OCI-LY7 (cell line): ENCODE measurements around the gene NAA38.

Source experiments
- EZH2phosphoT487 ChIP-seq: fragments of 200-600 bp; sonication (generic); IDR thresholded peaks from 2 replicates; pipeline ENCODE4 v1.6.1; 2018; ENCODE audit warnings: low read depth, borderline replicate concordance, mild to moderate bottlenecking, mixed run types, antibody characterized with exemption, low read length, moderate library complexity, mixed read lengths
- TF ChIP-seq, protein P1 (sequence below): fragments of 200-600 bp; sonication (generic); conservative IDR thresholded peaks from 2 replicates; pipeline ENCODE4 v1.5.1; 2014; ENCODE audit warnings: mild to moderate bottlenecking, antibody characterized with exemption, low read length, moderate library complexity, mixed read lengths

DNA sequence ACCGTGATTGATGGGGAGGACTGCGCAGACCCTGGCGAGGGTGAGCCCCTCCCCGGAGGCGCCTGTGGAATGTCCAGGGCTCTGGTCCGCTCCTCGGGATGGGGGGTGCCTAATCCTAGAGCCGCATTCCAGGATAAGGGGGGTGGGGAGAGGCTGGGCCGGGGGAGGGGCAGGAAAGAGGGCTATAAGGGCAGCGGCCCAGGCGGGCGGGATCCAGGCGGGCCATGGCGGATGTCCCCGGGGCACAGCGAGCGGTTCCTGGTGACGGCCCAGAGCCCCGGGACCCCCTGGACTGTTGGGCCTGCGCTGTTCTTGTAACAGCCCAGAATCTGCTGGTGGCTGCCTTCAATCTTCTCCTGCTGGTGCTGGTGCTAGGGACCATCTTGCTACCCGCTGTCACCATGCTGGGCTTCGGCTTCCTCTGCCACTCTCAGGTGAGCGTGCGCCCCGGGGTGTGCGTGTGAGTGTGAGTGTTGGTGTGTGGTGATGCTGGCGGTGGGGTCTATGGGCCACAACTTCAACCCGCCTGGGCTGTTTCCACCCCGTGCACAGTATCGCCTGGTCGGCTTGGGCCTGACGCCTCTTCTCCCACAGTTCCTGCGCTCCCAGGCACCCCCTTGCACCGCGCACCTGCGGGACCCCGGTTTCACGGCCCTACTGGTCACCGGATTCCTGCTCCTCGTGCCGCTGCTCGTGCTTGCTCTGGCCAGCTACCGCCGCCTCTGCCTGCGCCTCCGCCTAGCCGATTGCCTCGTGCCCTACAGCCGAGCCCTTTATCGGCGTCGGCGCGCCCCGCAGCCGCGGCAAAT, 2.3 kb downstream of the NAA38 start, which contains the start of gene TMEM88:
- TF ChIP-seq EZH2phosphoT487 = no peak
- TF ChIP-seq, protein P1, sequence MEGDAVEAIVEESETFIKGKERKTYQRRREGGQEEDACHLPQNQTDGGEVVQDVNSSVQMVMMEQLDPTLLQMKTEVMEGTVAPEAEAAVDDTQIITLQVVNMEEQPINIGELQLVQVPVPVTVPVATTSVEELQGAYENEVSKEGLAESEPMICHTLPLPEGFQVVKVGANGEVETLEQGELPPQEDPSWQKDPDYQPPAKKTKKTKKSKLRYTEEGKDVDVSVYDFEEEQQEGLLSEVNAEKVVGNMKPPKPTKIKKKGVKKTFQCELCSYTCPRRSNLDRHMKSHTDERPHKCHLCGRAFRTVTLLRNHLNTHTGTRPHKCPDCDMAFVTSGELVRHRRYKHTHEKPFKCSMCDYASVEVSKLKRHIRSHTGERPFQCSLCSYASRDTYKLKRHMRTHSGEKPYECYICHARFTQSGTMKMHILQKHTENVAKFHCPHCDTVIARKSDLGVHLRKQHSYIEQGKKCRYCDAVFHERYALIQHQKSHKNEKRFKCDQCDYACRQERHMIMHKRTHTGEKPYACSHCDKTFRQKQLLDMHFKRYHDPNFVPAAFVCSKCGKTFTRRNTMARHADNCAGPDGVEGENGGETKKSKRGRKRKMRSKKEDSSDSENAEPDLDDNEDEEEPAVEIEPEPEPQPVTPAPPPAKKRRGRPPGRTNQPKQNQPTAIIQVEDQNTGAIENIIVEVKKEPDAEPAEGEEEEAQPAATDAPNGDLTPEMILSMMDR = no peak
